PC-3 (cell line): Measurements from ENCODE around the gene SUGCT. TPM values are rescaled to one million over a fixed set of nuclear protein-coding genes. Genes with fewer than 3 reads are reported as not detected.

ENCODE experiments used
- ATAC-seq: fragments of 200-7000 bp; cut with Tn5 transposase; 2 replicates; pipeline ENCODE4 v1.9.1; 2020; ENCODE audit warnings: mild to moderate bottlenecking, moderate library complexity
- BruUV-seq: library from RNA; stranded (reverse); fragments of 400-500 nt; replicated peaks from 2 replicates; lab custom pipeline; 2021; lab: Mats Ljungman, UMichigan
- CTCF ChIA-PET: fragments of 300-600 bp; sonication (Branson Sonifier 250); formaldehyde crosslinking; loops from one replicate; lab custom pipeline; 2022; ENCODE audit warnings: antibody characterized with exemption; lab: Charles Lee
- POLR2A ChIA-PET: fragments of 300-600 bp; sonication (Branson Sonifier 250); formaldehyde crosslinking; loops from one replicate; lab custom pipeline; 2022; ENCODE audit warnings: antibody characterized with exemption; ENCODE audit not compliant: unreplicated experiment; lab: Charles Lee
- DNase-seq: peaks from one replicate; pipeline ENCODE4 v3.0.0-alpha.2; 2015
- H2AFZ ChIP-seq: fragments of 300-600 bp; sonication (generic); 2 replicates; pipeline ENCODE4 v1.6.0; 2016; ENCODE audit warnings: antibody characterized with exemption, low read length
- H3F3A ChIP-seq: fragments of 300-600 bp; sonication (generic); one replicate; pipeline ENCODE4 v1.6.0; 2017; ENCODE audit warnings: antibody characterized with exemption, low read length, control low read depth, mild to moderate bottlenecking; ENCODE audit not compliant: unreplicated experiment
- H3K27ac ChIP-seq: fragments of 300-600 bp; sonication (generic); 2 replicates; pipeline ENCODE4 v1.5.1; 2016; ENCODE audit warnings: mild to moderate bottlenecking, low read length
- H3K27me3 ChIP-seq: fragments of 300-600 bp; sonication (generic); 2 replicates; pipeline ENCODE4 v1.6.1; 2016; ENCODE audit warnings: low read length, mixed read lengths
- H3K36me3 ChIP-seq: fragments of 300-600 bp; sonication (generic); 2 replicates; pipeline ENCODE4 v1.6.1; 2016; ENCODE audit warnings: low read depth, mixed run types, low read length, mixed read lengths
- H3K4me1 ChIP-seq: fragments of 300-600 bp; sonication (generic); 2 replicates; pipeline ENCODE4 v1.5.1; 2016; ENCODE audit warnings: low read length; ENCODE audit not compliant: insufficient read depth
- H3K4me2 ChIP-seq: fragments of 300-600 bp; sonication (generic); 2 replicates; pipeline ENCODE4 v1.6.0; 2016; ENCODE audit warnings: low read length
- H3K4me3 ChIP-seq: fragments of 300-600 bp; sonication (generic); 2 replicates; pipeline ENCODE4 v1.5.1; 2016; ENCODE audit warnings: mild to moderate bottlenecking, low read length, mixed read lengths
- H3K79me2 ChIP-seq: fragments of 300-600 bp; sonication (generic); 2 replicates; pipeline ENCODE4 v1.6.1; 2017; ENCODE audit warnings: low read length, mixed read lengths
- H3K9ac ChIP-seq: fragments of 300-600 bp; sonication (generic); 2 replicates; pipeline ENCODE4 v1.6.0; 2016; ENCODE audit warnings: mild to moderate bottlenecking, low read length
- H3K9me2 ChIP-seq: fragments of 300-600 bp; sonication (generic); replicated peaks from 2 replicates; pipeline ENCODE4 v1.6.1; 2016; ENCODE audit warnings: mixed run types, low read length, mixed read lengths
- H3K9me3 ChIP-seq: fragments of 300-600 bp; sonication (generic); 2 replicates; pipeline ENCODE4 v1.6.1; 2016; ENCODE audit warnings: low read length, mixed read lengths
- H4K20me1 ChIP-seq: fragments of 300-600 bp; sonication (generic); 2 replicates; pipeline ENCODE4 v1.6.1; 2016; ENCODE audit warnings: low read length, mixed read lengths
- CTCF ChIP-seq: fragments of 300-600 bp; sonication (generic); conservative IDR thresholded peaks from 2 replicates; pipeline ENCODE4 v1.5.1; 2017; ENCODE audit warnings: antibody characterized with exemption, low read depth, mild to moderate bottlenecking, low read length
- EZH2 ChIP-seq: fragments of 300-600 bp; sonication (generic); IDR thresholded peaks from one replicate; pipeline ENCODE4 v1.6.1; 2017; ENCODE audit warnings: antibody characterized with exemption, mild to moderate bottlenecking, low read length; ENCODE audit not compliant: unreplicated experiment
- EZH2phosphoT487 ChIP-seq: fragments of 300-600 bp; sonication (generic); IDR thresholded peaks from 2 replicates; pipeline ENCODE4 v1.6.1; 2018; ENCODE audit warnings: mild to moderate bottlenecking, antibody characterized with exemption, low read length, borderline replicate concordance
- intact Hi-C: fragments of 100-400 bp; cut with micrococcal nuclease; formaldehyde crosslinking; loops from 2 replicates; pipeline ENCODE4 v1.9.0; 2023
- total RNA-seq: library from RNA; depleted of rRNA; stranded (reverse); fragments of >200 nt; gene quantifications from 2 replicates; pipeline ENCODE4 v1.2.3, GENCODE V29; 2014

Gene SUGCT
- total RNA-seq, 1 experiment from 2014 or later, result 2.9 TPM

- DNase-seq, result peak; percentile 92
- peak; percentile 100 for ATAC-seq
- intact Hi-C loops, result no loop called here
Measured at GRCh38 chr7:40437498-40437897, 302.7 kb downstream of the SUGCT start.

GRCh38 chr7:40437936-40438634, 303.3 kb downstream of the SUGCT start:
- H3K4me2 ChIP-seq, result peak overlapping the region; percentile 45; the same call in 1 of the 2 replicates
- TF ChIP-seq CTCF, result no peak
- no peak for TF ChIP-seq EZH2phosphoT487
- TF ChIP-seq EZH2, result no peak
- no peaks in the 10 kb centered on the region for H3F3A ChIP-seq
- CTCF ChIA-PET, result no interaction called here
- DNase-seq (no peak), ATAC-seq (no peak)
- H3K4me3 ChIP-seq, result no peak overlapping the region
- intact Hi-C loops, result no loop called here
- no peak overlapping the region for H3K9ac ChIP-seq
- peak overlapping the region; percentile 49 for H3K27ac ChIP-seq
- H2AFZ ChIP-seq, result peak overlapping the region; percentile 4; the same call in 1 of the 2 replicates
- POLR2A ChIA-PET, result no interaction called here
- BruUV-seq, result no TSS peak
- no peaks in the 10 kb centered on the region for H3K79me2 ChIP-seq
- H3K27me3 ChIP-seq, result no peaks in the 10 kb centered on the region
- no peaks in the 10 kb centered on the region for H3K9me2 ChIP-seq
- no peaks in the 10 kb centered on the region for H4K20me1 ChIP-seq
- peaks cover 23% of the 10 kb centered on the region for H3K4me1 ChIP-seq
- H3K36me3 ChIP-seq, result no peaks in the 10 kb centered on the region; the same call in 1 of the 2 replicates
- H3K9me3 ChIP-seq, result peaks cover 11% of the 10 kb centered on the region; the same call in 1 of the 2 replicates

More at GRCh38 chr7:40437498-40437897, 302.7 kb downstream of the SUGCT start:
- H4K20me1 ChIP-seq, result no peaks in the 10 kb centered on the region
- H3K36me3 ChIP-seq, result no peaks in the 10 kb centered on the region; the same call in 1 of the 2 replicates
- ChIA-PET CTCF (no interaction called here), POLR2A (interaction anchor here (0.6 kb wide), 1 partner anchor 1493 kb away, joined by 5 read pairs; no protein-coding TSS in a partner anchor)
- no peaks in the 10 kb centered on the region for H3K9me2 ChIP-seq
- peak overlapping the region; percentile 49 for H3K27ac ChIP-seq
- H2AFZ ChIP-seq, result peak overlapping the region; percentile 4; the same call in 1 of the 2 replicates
- no peak overlapping the region for H3K4me3 ChIP-seq
- H3K4me2 ChIP-seq, result peak overlapping the region; percentile 45
- peaks cover 11% of the 10 kb centered on the region; the same call in 1 of the 2 replicates for H3K9me3 ChIP-seq
- H3K9ac ChIP-seq, result no peak overlapping the region
- H3K79me2 ChIP-seq, result no peaks in the 10 kb centered on the region
- no peaks in the 10 kb centered on the region for H3F3A ChIP-seq
- peaks cover 23% of the 10 kb centered on the region for H3K4me1 ChIP-seq
- no peak for TF ChIP-seq EZH2
- no peak for TF ChIP-seq EZH2phosphoT487
- TF ChIP-seq CTCF, result no peak
- H3K27me3 ChIP-seq, result no peaks in the 10 kb centered on the region
- BruUV-seq, result no TSS peak

GRCh38 chr7:40439686-40440085, 304.9 kb downstream of the SUGCT start:
- Histone ChIP-seq H3K36me3 (no peaks in the 10 kb centered on the region; the same call in 1 of the 2 replicates), H3K4me1 (peaks cover 23% of the 10 kb centered on the region), H3F3A (no peaks in the 10 kb centered on the region), H3K27me3 (no peaks in the 10 kb centered on the region), H3K27ac (no peak overlapping the region), H2AFZ (no peak overlapping the region), H4K20me1 (no peaks in the 10 kb centered on the region), H3K79me2 (no peaks in the 10 kb centered on the region), H3K9ac (no peak overlapping the region), H3K9me3 (peaks cover 11% of the 10 kb centered on the region; the same call in 1 of the 2 replicates), H3K9me2 (no peaks in the 10 kb centered on the region), H3K4me3 (no peak overlapping the region), H3K4me2 (no peak overlapping the region)
- ChIA-PET POLR2A (no interaction called here), CTCF (no interaction called here)
- intact Hi-C loops, result no loop called here
- ATAC-seq, result no peak
- no peak for TF ChIP-seq EZH2phosphoT487
- TF ChIP-seq EZH2, result no peak
- no peak for TF ChIP-seq CTCF
- DNase-seq, result no peak
- BruUV-seq, result no TSS peak
